Thyroid gland (tissue), 4 donors: ENCODE results near the gene TCTN3. TPM values are rescaled to one million over a fixed set of nuclear protein-coding genes. Genes with fewer than 3 reads are reported as not detected.
A peak's percentile ranks its signal among the peaks of the same experiment; 100 is the strongest.
"Not testable (repeated sequence)": the region's sequence is repeated elsewhere in the genome, so short reads cannot be mapped to it uniquely, and the experiment has no call there.

Experiments used
- DNase-seq, 2 donors: peaks; one replicate each; pipeline ENCODE4 v3.0.0-alpha.2; 2019
- H3K27ac ChIP-seq, 3 donors: fragments of 200-600 bp; sonication (generic); 1 replicate in 2 of 3; 2 replicates in 1 of 3; pipeline ENCODE4 v1.5.1; 2016 to 2019; ENCODE audit warnings: mild to moderate bottlenecking in 1 of 3, moderate library complexity in 1 of 3
- H3K27me3 ChIP-seq: fragments of 200-600 bp; sonication (generic); one replicate; pipeline ENCODE4 v1.5.1; 2019
- H3K36me3 ChIP-seq, 2 donors: fragments of 200-600 bp; sonication (generic); one replicate each; pipeline ENCODE4 v1.5.1; 2016 to 2019
- H3K4me1 ChIP-seq, 2 donors: fragments of 200-600 bp; sonication (generic); one replicate each; pipeline ENCODE4 v1.5.1; 2017 to 2019
- H3K4me3 ChIP-seq, 3 donors: fragments of 200-600 bp; sonication (generic); replicated peaks in 1 of 3; 1 replicate in 2 of 3; 2 replicates in 1 of 3; pipeline ENCODE4 v1.5.1; 2016; ENCODE audit warnings: mild to moderate bottlenecking in 1 of 3
- H3K9me3 ChIP-seq: fragments of 200-600 bp; sonication (generic); one replicate; pipeline ENCODE4 v1.5.1; 2017
- CTCF ChIP-seq, 6 experiments: fragments of 200-600 bp in 3 of 6; fragments of 450-650 bp in 3 of 6; sonication (generic) in 3 of 6; IDR thresholded peaks; one replicate each; pipeline ENCODE4 v1.5.1; 2016 to 2019; ENCODE audit warnings: antibody characterized with exemption in 6 of 6, mild to moderate bottlenecking in 2 of 6, inconsistent platforms in 1 of 6, moderate library complexity in 1 of 6
- POLR2A ChIP-seq, 2 donors: fragments of 450-650 bp; IDR thresholded peaks; one replicate each; pipeline ENCODE4 v1.6.1; 2017; ENCODE audit warnings: antibody characterized with exemption in 2 of 2, mild to moderate bottlenecking in 2 of 2, moderate library complexity in 1 of 2
- WGBS, 2 donors: methylation state at CpG; one replicate each; pipeline ENCODE4 v1.1.5; 2017; 5-methylcytosine and 5-hydroxymethylcytosine counted together
- intact Hi-C: fragments of 100-400 bp; cut with DNase I; formaldehyde crosslinking; loops from one replicate; pipeline ENCODE4 v1.15.1; 2023
- total RNA-seq, 4 donors: library from RNA; depleted of rRNA; stranded (reverse); fragments of >200 nt; gene quantifications; one replicate each; pipeline ENCODE4 v1.2.3, GENCODE V29; 2016

Gene TCTN3
- total RNA-seq, 4 donors from 2014 or later: 37.5 to 62.1 (median 51.8) TPM

- intact Hi-C loops: no loop called here
- Histone ChIP-seq H3K4me1 (peaks cover 15 to 17% of the 10 kb centered on the region in 2 donors), H3K27me3 (no peaks in the 10 kb centered on the region), H3K4me3 (no peak overlapping the region), H3K36me3 (peaks cover 29 to 38% of the 10 kb centered on the region in 2 donors), H3K27ac (no peak overlapping the region), H3K9me3 (no peaks in the 10 kb centered on the region)
- TF ChIP-seq POLR2A (IDR thresholded peaks at IDR 0.05): no peak
- no peak for TF ChIP-seq CTCF (IDR thresholded peaks at IDR 0.05)
- WGBS, 2 donors: 76 to 82% methylated on average over 2 of the region's 2 CpGs
- no peak for DNase-seq
These were observed 5.1 kb downstream of the TCTN3 start for GRCh38 chr10:95688648-95689047.

GRCh38 chr10:95683966-95684365 lies 9.8 kb downstream of the TCTN3 start:
- Histone ChIP-seq H3K36me3 (peaks cover 54 to 70% of the 10 kb centered on the region in 2 donors), H3K4me1 (no peaks in the 10 kb centered on the region), H3K27ac (no peak overlapping the region), H3K9me3 (no peaks in the 10 kb centered on the region), H3K4me3 (no peak overlapping the region), H3K27me3 (no peaks in the 10 kb centered on the region)
- intact Hi-C loops: no loop called here
- no peak for DNase-seq
- TF ChIP-seq POLR2A (IDR thresholded peaks at IDR 0.05): no peak
- TF ChIP-seq CTCF (IDR thresholded peaks at IDR 0.05): no peak

GRCh38 chr10:95675403-95676116 lies 18.2 kb downstream of the TCTN3 start:
- Histone ChIP-seq H3K27me3 (no peaks in the 10 kb centered on the region), H3K27ac (peak overlapping the region in 2 of 3 donors; percentile 43 to 79), H3K4me1 (no peaks in the 10 kb centered on the region), H3K36me3 (peaks cover 13 to 15% of the 10 kb centered on the region in 2 donors), H3K9me3 (no peaks in the 10 kb centered on the region), H3K4me3 (no peak overlapping the region)
- intact Hi-C loops: no loop called here
- no peak for DNase-seq
- TF ChIP-seq CTCF (IDR thresholded peaks at IDR 0.05) (no peak), POLR2A (IDR thresholded peaks at IDR 0.05) (no peak)
- 53% methylated on average over 1 of the region's 1 CpG for WGBS, 2 donors

GRCh38 chr10:95674643-95675042 lies 19.1 kb downstream of the TCTN3 start:
- no peaks in the 10 kb centered on the region for H3K27me3 ChIP-seq
- H3K4me3 ChIP-seq: no peak overlapping the region
- no peaks in the 10 kb centered on the region for H3K9me3 ChIP-seq
- intact Hi-C loops: no loop called here
- no peaks in the 10 kb centered on the region for H3K4me1 ChIP-seq
- no peak for TF ChIP-seq CTCF (IDR thresholded peaks at IDR 0.05)
- no peak for TF ChIP-seq POLR2A (IDR thresholded peaks at IDR 0.05)
- no peak for DNase-seq
- 95 to 96% methylated on average over 1 of the region's 1 CpG for WGBS, 2 donors
- peaks cover 5 to 9% of the 10 kb centered on the region in 2 donors for H3K36me3 ChIP-seq
- H3K27ac ChIP-seq: no peak overlapping the region

GRCh38 chr10:95672641-95673040 lies 21.1 kb downstream of the TCTN3 start:
- H3K9me3 ChIP-seq, DNase-seq, H3K4me1 ChIP-seq, H3K27ac ChIP-seq, intact Hi-C loops, H3K4me3 ChIP-seq, H3K36me3 ChIP-seq, H3K27me3 ChIP-seq: not testable (repeated sequence)
- WGBS, 2 donors: 95 to 97% methylated on average over 7 of the region's 7 CpGs
